OCI-LY7 (cell line): ENCODE results near the gene BLCAP. TPM values are rescaled to one million over a fixed set of nuclear protein-coding genes. Genes with fewer than 3 reads are reported as not detected.

Experiments used
- BruUV-seq: library from RNA; stranded (reverse); fragments of 400-500 nt; replicated peaks from 2 replicates; lab custom pipeline; 2021; lab: Mats Ljungman, UMichigan
- CTCF ChIA-PET: fragments of 300-600 bp; sonication (Branson Sonifier 250); formaldehyde crosslinking; loops from one replicate; lab custom pipeline; 2022; ENCODE audit warnings: antibody characterized with exemption; ENCODE audit not compliant: unreplicated experiment; lab: Charles Lee
- POLR2A ChIA-PET: fragments of 300-600 bp; sonication (Branson Sonifier 250); formaldehyde crosslinking; loops from one replicate; lab custom pipeline; 2022; ENCODE audit warnings: antibody characterized with exemption; lab: Charles Lee
- DNase-seq: peaks from one replicate; pipeline ENCODE4 v3.0.0-alpha.2; 2015; ENCODE audit warnings: low spot score
- H2AFZ ChIP-seq: fragments of 200-600 bp; sonication (generic), shearing (Covaris generic); 2 replicates; pipeline ENCODE4 v1.6.1; 2014; ENCODE audit warnings: mild to moderate bottlenecking, antibody characterized with exemption, low read length, moderate library complexity
- H3K27ac ChIP-seq: fragments of 200-600 bp; sonication (generic); 2 replicates; pipeline ENCODE4 v1.5.1; 2014; ENCODE audit warnings: mixed run types, low read depth, mild to moderate bottlenecking, moderate library complexity, low read length, inconsistent platforms; ENCODE audit not compliant: poor library complexity, severe bottlenecking
- H3K36me3 ChIP-seq: fragments of 200-600 bp; sonication (generic); 2 replicates; pipeline ENCODE4 v1.6.1; 2014; ENCODE audit warnings: mild to moderate bottlenecking, antibody characterized with exemption, low read length, moderate library complexity, mixed read lengths; ENCODE audit not compliant: insufficient read depth
- H3K4me1 ChIP-seq: fragments of 200-600 bp; sonication (generic); 2 replicates; pipeline ENCODE4 v1.5.1; 2014; ENCODE audit warnings: mild to moderate bottlenecking, low read length; ENCODE audit not compliant: insufficient read depth, poor library complexity, severe bottlenecking
- H3K4me2 ChIP-seq: fragments of 200-600 bp; sonication (generic); 2 replicates; pipeline ENCODE4 v1.6.1; 2014; ENCODE audit warnings: mild to moderate bottlenecking, low read length
- H3K4me3 ChIP-seq: fragments of 200-600 bp; sonication (generic); 2 replicates; pipeline ENCODE4 v1.5.1; 2014; ENCODE audit warnings: mild to moderate bottlenecking, low read depth, low read length; ENCODE audit not compliant: poor library complexity, severe bottlenecking
- H3K79me2 ChIP-seq: fragments of 200-600 bp; sonication (generic); 2 replicates; pipeline ENCODE4 v1.6.1; 2016; ENCODE audit warnings: low read depth, mild to moderate bottlenecking, low read length, moderate library complexity, mixed read lengths; ENCODE audit not compliant: insufficient read depth
- H3K9me2 ChIP-seq: fragments of 200-600 bp; sonication (generic); 2 replicates; pipeline ENCODE4 v1.6.1; 2016; ENCODE audit warnings: mild to moderate bottlenecking, low read length, mixed read lengths; ENCODE audit not compliant: insufficient read depth
- H3K9me3 ChIP-seq: fragments of 200-600 bp; sonication (generic); 2 replicates; pipeline ENCODE4 v1.6.1; 2014; ENCODE audit warnings: mild to moderate bottlenecking, mixed run types, low read length, mixed read lengths
- H4K20me1 ChIP-seq: fragments of 200-600 bp; sonication (generic); 2 replicates; pipeline ENCODE4 v1.6.1; 2014; ENCODE audit warnings: mild to moderate bottlenecking, antibody characterized with exemption, low read length, moderate library complexity, mixed read lengths; ENCODE audit not compliant: insufficient read depth
- EZH2phosphoT487 ChIP-seq: fragments of 200-600 bp; sonication (generic); IDR thresholded peaks from 2 replicates; pipeline ENCODE4 v1.6.1; 2018; ENCODE audit warnings: low read depth, borderline replicate concordance, mild to moderate bottlenecking, mixed run types, antibody characterized with exemption, low read length, moderate library complexity, mixed read lengths
- intact Hi-C: fragments of 100-400 bp; cut with micrococcal nuclease; formaldehyde crosslinking; loops from one replicate; pipeline ENCODE4 v1.10.0; 2022; ENCODE audit not compliant: unreplicated experiment
- total RNA-seq, 2 experiments: library from RNA; depleted of rRNA in 1 of 2; stranded (reverse); fragments of >200 nt in 1 of 2; shearing (Covaris generic) in 1 of 2; gene quantifications; 2 replicates each; pipeline ENCODE4 v1.2.3, GENCODE V29; 2014 to 2022
- TF ChIP-seq, protein P1 (sequence below): fragments of 200-600 bp; sonication (generic); conservative IDR thresholded peaks from 2 replicates; pipeline ENCODE4 v1.5.1; 2014; ENCODE audit warnings: mild to moderate bottlenecking, antibody characterized with exemption, low read length, moderate library complexity, mixed read lengths

Gene BLCAP
- total RNA-seq, 2 experiments from 2014 or later: 32.3 to 55.1 TPM

DNA sequence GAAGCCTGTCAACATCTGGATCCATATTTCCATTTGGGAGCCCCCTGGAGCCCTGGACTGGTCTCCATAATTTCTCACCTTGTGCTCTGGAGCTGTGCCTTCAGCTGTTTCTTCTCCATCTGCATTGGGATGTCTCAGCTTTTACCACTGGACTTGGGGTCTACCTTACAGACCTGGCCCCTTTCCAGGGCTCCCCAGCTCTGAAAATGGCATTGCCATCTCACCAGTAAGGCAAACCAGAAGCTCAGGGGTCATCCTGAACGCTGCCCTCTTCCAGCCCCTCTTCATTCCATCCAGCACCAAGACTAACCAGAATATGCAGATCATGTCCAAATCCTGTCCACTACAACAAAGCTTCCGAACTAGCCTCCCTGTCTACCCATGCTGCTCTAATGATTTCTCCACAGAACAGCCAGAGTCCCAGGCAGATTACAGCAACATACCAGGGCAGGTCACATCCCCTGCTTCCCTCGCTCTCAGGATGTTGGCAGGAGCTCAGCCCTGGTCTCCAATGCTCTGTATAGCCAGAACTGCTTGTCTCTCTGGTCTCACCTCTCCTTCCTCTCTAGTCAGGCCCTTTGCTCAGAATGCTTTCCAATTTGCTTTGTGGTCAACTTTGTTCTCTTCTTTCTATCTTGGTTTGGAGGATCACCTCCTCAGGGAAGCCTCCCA, 24.3 kb downstream of the BLCAP start:
- Histone ChIP-seq H4K20me1 (no peaks in the 10 kb centered on the region; the same call in 1 of the 2 replicates), H3K9me3 (no peaks in the 10 kb centered on the region), H3K36me3 (no peaks in the 10 kb centered on the region), H3K27ac (no peak overlapping the region), H3K4me3 (no peak overlapping the region), H3K4me1 (peaks cover 24% of the 10 kb centered on the region), H3K4me2 (no peak overlapping the region), H2AFZ (no peak overlapping the region), H3K9me2 (no peaks in the 10 kb centered on the region), H3K79me2 (no peaks in the 10 kb centered on the region)
- POLR2A ChIA-PET: no interaction called here
- BruUV-seq: no TSS peak
- no peak for DNase-seq
- TF ChIP-seq, protein P1, sequence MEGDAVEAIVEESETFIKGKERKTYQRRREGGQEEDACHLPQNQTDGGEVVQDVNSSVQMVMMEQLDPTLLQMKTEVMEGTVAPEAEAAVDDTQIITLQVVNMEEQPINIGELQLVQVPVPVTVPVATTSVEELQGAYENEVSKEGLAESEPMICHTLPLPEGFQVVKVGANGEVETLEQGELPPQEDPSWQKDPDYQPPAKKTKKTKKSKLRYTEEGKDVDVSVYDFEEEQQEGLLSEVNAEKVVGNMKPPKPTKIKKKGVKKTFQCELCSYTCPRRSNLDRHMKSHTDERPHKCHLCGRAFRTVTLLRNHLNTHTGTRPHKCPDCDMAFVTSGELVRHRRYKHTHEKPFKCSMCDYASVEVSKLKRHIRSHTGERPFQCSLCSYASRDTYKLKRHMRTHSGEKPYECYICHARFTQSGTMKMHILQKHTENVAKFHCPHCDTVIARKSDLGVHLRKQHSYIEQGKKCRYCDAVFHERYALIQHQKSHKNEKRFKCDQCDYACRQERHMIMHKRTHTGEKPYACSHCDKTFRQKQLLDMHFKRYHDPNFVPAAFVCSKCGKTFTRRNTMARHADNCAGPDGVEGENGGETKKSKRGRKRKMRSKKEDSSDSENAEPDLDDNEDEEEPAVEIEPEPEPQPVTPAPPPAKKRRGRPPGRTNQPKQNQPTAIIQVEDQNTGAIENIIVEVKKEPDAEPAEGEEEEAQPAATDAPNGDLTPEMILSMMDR: no peak
- TF ChIP-seq EZH2phosphoT487: no peak
- CTCF ChIA-PET: no interaction called here
- intact Hi-C loops: no loop called here

DNA sequence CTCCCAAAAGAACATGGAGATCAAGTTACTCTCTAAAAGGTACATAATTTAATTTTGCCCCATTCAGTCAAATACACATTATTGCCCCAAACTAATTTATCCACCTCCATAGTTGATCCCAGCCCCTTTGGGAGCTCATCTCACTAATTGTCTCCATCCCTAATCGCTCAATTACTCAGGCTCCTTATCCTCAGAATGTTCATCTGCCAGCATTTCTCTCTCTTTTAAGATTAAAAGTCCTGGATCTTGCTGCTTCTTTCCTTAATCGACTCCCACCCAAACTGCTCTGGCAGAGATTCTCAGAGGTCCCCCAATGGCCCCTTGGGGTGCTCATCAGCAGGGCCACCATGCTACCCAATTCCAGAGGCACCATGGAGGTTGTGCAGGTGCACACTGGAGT, 25.0 kb downstream of the BLCAP start:
- TF ChIP-seq, protein P1: no peak
- no peak for TF ChIP-seq EZH2phosphoT487
- Histone ChIP-seq H3K4me1 (peaks cover 16% of the 10 kb centered on the region), H3K79me2 (no peaks in the 10 kb centered on the region), H2AFZ (no peak overlapping the region), H4K20me1 (no peaks in the 10 kb centered on the region; the same call in 1 of the 2 replicates), H3K36me3 (no peaks in the 10 kb centered on the region), H3K4me2 (no peak overlapping the region), H3K9me2 (no peaks in the 10 kb centered on the region), H3K27ac (no peak overlapping the region), H3K9me3 (no peaks in the 10 kb centered on the region), H3K4me3 (no peak overlapping the region)
- no TSS peak for BruUV-seq
- CTCF ChIA-PET: no interaction called here
- intact Hi-C loops: no loop called here
- no peak for DNase-seq
- POLR2A ChIA-PET: interaction anchor here (0.6 kb wide), 1 partner anchor 302 kb away, joined by 3 read pairs; no protein-coding TSS in a partner anchor

DNA sequence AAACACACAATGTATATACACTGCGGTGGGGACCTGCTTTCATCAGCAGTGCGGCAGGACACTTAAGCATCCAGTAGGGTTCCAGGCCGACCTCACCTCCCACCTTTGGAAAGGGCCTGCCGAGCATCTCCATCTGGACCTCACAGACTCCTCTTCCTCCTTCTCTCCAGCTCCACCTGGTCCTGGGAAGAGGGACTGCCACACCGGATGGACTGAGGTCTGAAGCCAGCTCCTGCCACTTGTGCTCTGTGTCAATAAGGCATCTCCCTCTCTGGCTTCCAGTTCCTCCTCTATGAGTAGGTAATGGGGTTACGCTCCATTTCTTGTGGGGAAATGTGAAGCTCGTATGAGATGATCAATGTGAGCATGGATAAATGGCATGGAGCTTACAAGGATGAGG, 25.7 kb downstream of the BLCAP start:
- H2AFZ ChIP-seq: no peak overlapping the region
- H3K4me3 ChIP-seq: no peak overlapping the region
- no peak for TF ChIP-seq EZH2phosphoT487
- TF ChIP-seq, protein P1: no peak
- intact Hi-C loops: no loop called here
- H3K9me3 ChIP-seq: no peaks in the 10 kb centered on the region
- BruUV-seq: no TSS peak
- H3K4me2 ChIP-seq: no peak overlapping the region
- H3K27ac ChIP-seq: no peak overlapping the region
- no peaks in the 10 kb centered on the region for H3K36me3 ChIP-seq
- no peaks in the 10 kb centered on the region for H3K79me2 ChIP-seq
- H3K9me2 ChIP-seq: no peaks in the 10 kb centered on the region
- no peaks in the 10 kb centered on the region; the same call in 1 of the 2 replicates for H4K20me1 ChIP-seq
- ChIA-PET CTCF (no interaction called here), POLR2A (interaction anchor here (0.5 to 0.6 kb wide), 2 partner anchors 281 to 301 kb away, joined by 3 read pairs; no protein-coding TSS in a partner anchor)
- no peak for DNase-seq
- H3K4me1 ChIP-seq: peaks cover 9% of the 10 kb centered on the region
